ENCODE results near the gene MAEA. TPM values are rescaled to one million over a fixed set of nuclear protein-coding genes. Genes with fewer than 3 reads are reported as not detected.

The MAEA gene
- total RNA-seq, 1 donor from 2014 or later = 74.0 TPM

DNA sequence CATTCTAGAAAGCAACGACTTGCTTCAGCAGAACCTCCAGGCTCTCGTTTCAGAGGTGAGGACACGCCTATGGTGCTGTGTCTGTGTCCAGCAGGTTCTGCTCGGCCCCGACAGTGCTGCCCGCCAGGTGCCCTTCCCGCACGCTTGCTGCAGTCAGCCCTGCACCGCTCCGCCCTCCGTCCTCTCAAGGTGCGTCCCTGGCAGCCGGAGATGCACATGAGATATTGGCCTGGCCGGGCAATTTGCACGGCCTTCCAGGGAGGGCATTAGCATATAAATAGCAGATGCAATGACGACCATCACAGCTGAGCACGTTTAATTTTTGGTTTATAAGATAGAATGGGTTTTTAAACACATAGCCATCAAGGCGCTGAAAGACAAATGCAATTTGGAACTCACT lies 71.7 kb downstream of the MAEA start:
- DNase-seq (ENCODE audit: low read depth, low spot score) = no peak
- peaks cover under 1% of the 10 kb centered on the region for H3K36me3 Mint-ChIP-seq (ENCODE audit: low read depth)
- H3K27me3 Mint-ChIP-seq (ENCODE audit: low read depth) = no peaks in the 10 kb centered on the region
- H3K9me3 Mint-ChIP-seq = no peaks in the 10 kb centered on the region
- H3K27ac Mint-ChIP-seq (ENCODE audit: unreplicated experiment) = no peak overlapping the region
- TF ChIP-seq, protein P1, sequence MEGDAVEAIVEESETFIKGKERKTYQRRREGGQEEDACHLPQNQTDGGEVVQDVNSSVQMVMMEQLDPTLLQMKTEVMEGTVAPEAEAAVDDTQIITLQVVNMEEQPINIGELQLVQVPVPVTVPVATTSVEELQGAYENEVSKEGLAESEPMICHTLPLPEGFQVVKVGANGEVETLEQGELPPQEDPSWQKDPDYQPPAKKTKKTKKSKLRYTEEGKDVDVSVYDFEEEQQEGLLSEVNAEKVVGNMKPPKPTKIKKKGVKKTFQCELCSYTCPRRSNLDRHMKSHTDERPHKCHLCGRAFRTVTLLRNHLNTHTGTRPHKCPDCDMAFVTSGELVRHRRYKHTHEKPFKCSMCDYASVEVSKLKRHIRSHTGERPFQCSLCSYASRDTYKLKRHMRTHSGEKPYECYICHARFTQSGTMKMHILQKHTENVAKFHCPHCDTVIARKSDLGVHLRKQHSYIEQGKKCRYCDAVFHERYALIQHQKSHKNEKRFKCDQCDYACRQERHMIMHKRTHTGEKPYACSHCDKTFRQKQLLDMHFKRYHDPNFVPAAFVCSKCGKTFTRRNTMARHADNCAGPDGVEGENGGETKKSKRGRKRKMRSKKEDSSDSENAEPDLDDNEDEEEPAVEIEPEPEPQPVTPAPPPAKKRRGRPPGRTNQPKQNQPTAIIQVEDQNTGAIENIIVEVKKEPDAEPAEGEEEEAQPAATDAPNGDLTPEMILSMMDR (conservative IDR thresholded peaks at IDR 0.05) = no peak
- H3K4me1 Mint-ChIP-seq = peaks cover under 1% of the 10 kb centered on the region
- H3K4me3 Mint-ChIP-seq = no peak overlapping the region

DNA sequence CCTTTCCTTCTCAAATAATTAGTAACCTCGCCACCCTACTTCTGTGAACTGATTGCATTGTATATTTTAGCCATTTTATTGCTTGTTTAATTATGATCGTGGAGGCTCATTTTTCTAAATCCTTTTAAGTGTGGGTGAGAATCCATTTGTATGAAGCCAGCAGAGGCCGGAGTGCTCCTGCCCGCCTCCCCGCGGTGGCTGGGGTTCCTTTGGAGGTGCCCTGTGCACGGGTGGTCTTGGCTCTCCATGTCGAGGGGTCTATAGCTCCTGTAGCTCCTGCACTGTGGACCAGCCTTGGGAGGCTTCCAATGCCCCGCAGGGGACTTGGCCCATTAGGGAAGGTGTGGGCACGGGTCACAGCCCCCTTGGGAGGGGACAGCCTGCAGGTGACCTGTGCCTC lies 72.4 kb downstream of the MAEA start:
- H3K4me3 Mint-ChIP-seq = no peak overlapping the region
- H3K36me3 Mint-ChIP-seq (ENCODE audit: low read depth) = no peaks in the 10 kb centered on the region
- no peaks in the 10 kb centered on the region for H3K9me3 Mint-ChIP-seq
- TF ChIP-seq, protein P1 (conservative IDR thresholded peaks at IDR 0.05) = no peak
- no peaks in the 10 kb centered on the region for H3K4me1 Mint-ChIP-seq
- H3K27me3 Mint-ChIP-seq (ENCODE audit: low read depth) = no peaks in the 10 kb centered on the region
- no peak for DNase-seq (ENCODE audit: low read depth, low spot score)
- H3K27ac Mint-ChIP-seq (ENCODE audit: unreplicated experiment) = no peak overlapping the region

DNA sequence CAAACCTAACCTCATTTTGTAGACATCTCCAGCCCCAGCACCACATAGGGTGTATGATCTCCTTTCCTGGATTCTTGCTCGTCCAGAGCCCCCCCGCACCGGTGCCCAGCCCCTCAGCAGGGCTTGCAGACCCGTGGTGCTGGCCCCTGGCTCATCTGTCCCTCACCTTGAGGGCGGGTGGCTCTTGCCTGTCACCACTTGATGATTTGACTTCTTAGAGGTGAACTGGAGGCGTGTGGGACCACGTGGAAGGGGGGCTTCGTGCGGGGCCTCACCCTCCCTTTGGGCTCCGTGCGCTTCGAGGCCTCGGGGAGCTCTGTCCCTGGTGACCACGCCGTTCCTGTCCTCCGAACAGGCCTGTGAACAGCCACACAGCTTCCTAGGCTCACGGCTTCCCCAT lies 72.8 kb downstream of the MAEA start:
- no peak for DNase-seq (ENCODE audit: low read depth, low spot score)
- Mint-ChIP-seq H3K27ac (ENCODE audit: unreplicated experiment) (no peak overlapping the region), H3K9me3 (no peaks in the 10 kb centered on the region), H3K4me1 (no peaks in the 10 kb centered on the region), H3K27me3 (ENCODE audit: low read depth) (no peaks in the 10 kb centered on the region), H3K4me3 (no peak overlapping the region), H3K36me3 (ENCODE audit: low read depth) (no peaks in the 10 kb centered on the region)
- TF ChIP-seq, protein P1 (conservative IDR thresholded peaks at IDR 0.05) = no peak

DNA sequence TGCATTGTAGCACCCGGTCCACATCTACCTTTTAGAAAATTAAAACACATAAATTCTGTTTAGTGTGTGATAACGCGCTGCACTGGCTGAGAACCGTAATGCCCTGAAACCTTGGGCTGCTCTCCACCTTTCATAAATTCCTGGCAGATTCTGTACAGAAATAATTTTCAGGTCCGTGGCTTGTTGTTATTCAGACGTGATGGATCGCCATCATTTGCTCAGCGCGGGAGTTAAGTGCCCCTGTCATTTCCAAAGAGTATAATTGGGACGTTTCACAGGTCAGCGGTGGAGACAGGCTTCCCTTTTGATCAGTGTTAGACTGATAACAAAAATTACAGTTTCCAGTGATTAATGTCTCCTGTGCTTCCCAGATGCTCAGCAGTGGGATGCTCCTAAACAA lies 73.8 kb downstream of the MAEA start:
- no peaks in the 10 kb centered on the region for H3K4me1 Mint-ChIP-seq
- no peaks in the 10 kb centered on the region for H3K36me3 Mint-ChIP-seq (ENCODE audit: low read depth)
- TF ChIP-seq, protein P1 (conservative IDR thresholded peaks at IDR 0.05) = no peak
- H3K27ac Mint-ChIP-seq (ENCODE audit: unreplicated experiment) = no peak overlapping the region
- no peak overlapping the region for H3K4me3 Mint-ChIP-seq
- DNase-seq (ENCODE audit: low read depth, low spot score) = no peak
- no peaks in the 10 kb centered on the region for H3K9me3 Mint-ChIP-seq
- H3K27me3 Mint-ChIP-seq (ENCODE audit: low read depth) = no peaks in the 10 kb centered on the region

DNA sequence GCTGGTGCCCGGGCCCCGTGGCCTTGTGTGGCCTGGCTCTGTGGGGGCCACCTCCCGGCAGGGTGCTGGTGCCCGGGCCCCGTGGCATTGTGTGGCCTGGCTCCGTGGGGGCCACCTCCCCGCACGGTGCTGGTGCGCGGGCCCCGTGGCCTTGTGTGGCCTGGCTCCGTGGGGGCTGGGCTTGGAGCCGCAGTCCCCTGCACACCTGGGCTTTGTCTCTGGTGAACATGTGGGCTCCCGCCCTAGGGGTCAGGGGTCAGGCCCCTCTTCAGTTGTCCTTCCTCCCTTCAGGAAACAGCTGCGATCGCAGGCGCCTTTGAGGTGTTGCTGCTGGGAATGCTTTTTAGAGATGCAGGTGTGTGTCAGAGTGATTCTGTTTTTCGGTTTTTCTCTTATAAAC lies 74.5 kb downstream of the MAEA start:
- H3K27ac Mint-ChIP-seq (ENCODE audit: unreplicated experiment) = no peak overlapping the region
- no peak for DNase-seq (ENCODE audit: low read depth, low spot score)
- no peaks in the 10 kb centered on the region for H3K27me3 Mint-ChIP-seq (ENCODE audit: low read depth)
- H3K9me3 Mint-ChIP-seq = no peaks in the 10 kb centered on the region
- no peak overlapping the region for H3K4me3 Mint-ChIP-seq
- no peaks in the 10 kb centered on the region for H3K36me3 Mint-ChIP-seq (ENCODE audit: low read depth)
- TF ChIP-seq, protein P1 (conservative IDR thresholded peaks at IDR 0.05) = no peak
- H3K4me1 Mint-ChIP-seq = peaks cover under 1% of the 10 kb centered on the region

DNA sequence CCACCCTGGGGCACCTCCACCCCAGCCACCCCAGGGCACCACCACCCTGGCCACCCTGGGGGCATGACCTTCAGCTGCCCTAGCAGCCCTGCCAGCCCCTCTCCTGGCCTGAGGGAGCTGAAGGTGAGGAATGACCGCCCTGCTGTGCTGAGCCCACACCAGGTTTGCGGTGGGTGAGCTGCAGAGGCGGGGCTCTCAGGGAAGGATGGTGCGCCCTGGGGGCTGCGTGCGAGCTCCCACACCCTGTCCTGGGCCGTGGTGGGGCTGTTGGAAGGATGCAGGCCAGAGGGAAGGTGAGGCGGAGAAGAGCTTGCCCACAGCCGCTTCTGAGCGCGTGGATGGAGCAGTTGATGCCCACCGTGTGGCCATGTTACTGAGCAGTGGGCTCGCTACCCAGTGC lies 75.1 kb downstream of the MAEA start:
- no peak for DNase-seq (ENCODE audit: low read depth, low spot score)
- Mint-ChIP-seq H3K4me3 (no peak overlapping the region), H3K4me1 (peaks cover 6% of the 10 kb centered on the region), H3K9me3 (no peaks in the 10 kb centered on the region), H3K27me3 (ENCODE audit: low read depth) (no peaks in the 10 kb centered on the region), H3K27ac (ENCODE audit: unreplicated experiment) (no peak overlapping the region), H3K36me3 (ENCODE audit: low read depth) (no peaks in the 10 kb centered on the region)
- TF ChIP-seq, protein P1 (conservative IDR thresholded peaks at IDR 0.05) = no peak

All from neural crest cell (in vitro differentiated cells).